ENCODE results near the gene SPINK4.

Gene SPINK4

DNA sequence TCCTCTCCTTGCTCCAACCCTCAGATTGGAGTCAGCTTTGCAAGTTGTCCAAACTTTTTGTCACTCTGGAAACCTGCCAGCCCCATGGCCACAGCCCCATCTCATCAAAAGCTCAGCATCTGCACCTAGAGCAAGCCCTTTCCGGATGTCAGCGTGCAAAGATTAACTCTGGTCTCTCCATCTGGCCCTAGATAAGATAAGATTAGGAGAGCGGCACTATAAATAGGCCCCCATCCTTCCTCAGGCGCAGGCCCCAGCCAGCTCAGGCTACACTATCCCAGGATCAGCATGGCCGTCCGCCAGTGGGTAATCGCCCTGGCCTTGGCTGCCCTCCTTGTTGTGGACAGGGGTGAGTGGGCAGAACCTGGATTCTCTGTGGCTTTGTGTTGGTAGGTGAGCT, at the start of gene SPINK4:
SPINK4 (plus strand) TSS at position 247 of the 400 bp plus-strand sequence; CDS start at position 289, 42 bp downstream.
- DNase-seq, result no peak

DNA sequence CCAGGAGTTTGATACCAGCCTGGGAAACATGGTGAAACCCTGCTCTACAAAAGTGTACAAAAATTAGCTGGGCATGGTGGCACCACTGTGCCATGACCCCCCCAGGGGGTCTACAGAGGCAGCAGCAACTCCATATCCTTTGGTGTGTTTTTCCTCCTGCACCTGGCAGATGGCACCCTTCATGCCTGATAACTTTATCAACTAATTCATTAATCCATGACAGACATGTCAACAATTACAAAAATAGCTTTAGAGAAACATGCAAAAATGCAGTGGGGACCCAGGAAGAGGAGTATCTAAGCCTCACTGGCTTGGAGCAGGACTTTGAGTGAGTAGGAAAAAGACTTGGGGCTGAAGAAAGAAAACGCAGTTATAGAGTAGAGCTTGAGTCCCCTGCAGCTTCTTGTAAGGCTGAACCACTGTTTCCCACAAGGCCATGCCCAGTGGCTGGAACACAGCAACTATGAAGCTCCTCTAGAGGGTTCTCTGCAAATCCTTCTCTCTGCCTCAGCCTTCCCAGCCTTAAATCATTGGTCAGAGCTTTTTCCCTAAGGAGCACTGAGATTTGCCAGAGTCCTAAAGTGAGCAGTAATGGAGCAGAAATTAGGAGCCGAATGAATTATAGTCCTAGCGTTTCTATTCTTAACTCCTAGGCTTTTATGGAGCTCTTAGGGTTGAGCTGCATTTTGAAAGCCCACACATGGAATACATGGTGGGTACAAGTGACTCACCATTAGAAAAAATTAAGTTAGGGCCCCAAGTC, 47.3 kb upstream of the SPINK4 start:
- DNase-seq, result no peak

DNA sequence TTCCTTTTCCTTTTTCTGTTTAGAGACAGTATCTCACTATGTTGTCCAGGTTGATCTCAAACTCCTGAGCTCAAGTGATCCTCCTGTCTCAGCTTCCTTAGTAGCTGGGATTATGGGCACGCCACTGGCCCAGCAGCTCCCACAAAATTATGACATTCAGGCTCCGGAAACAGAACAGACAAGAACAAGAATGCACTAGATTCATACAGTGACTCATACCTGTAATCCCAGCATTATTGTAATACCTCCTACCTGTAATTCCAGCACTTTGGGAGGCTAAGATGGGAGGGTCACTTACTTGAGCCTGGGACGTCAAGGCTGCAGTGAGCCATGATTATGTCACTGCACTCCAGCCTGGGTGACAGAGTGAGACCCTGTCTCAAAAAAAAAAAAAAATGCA, 46.1 kb upstream of the SPINK4 start:
- no peak for DNase-seq

DNA sequence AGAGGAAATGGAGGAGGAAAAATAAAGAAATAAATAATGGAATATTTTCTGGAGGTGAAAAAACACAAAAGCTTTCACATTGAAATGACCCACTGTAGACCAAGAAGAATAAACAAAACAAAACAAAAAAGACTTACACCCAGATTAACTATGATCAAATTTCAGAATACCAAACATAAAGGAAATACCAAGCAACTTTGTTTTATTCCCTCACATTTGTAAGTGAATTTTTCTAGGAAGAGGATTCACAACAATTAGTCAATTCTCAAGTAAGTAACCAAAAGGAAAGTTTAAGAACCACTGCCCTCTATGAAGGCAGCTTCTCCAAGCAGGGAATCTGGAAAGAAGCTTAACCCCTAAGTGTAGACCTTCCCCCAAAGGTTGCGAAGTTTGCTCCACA, 43.2 kb upstream of the SPINK4 start:
- DNase-seq, result no peak

GRCh38 chr9:33197279-33198152, 42.5 kb upstream of the SPINK4 start:
- DNase-seq, result no peak

DNA sequence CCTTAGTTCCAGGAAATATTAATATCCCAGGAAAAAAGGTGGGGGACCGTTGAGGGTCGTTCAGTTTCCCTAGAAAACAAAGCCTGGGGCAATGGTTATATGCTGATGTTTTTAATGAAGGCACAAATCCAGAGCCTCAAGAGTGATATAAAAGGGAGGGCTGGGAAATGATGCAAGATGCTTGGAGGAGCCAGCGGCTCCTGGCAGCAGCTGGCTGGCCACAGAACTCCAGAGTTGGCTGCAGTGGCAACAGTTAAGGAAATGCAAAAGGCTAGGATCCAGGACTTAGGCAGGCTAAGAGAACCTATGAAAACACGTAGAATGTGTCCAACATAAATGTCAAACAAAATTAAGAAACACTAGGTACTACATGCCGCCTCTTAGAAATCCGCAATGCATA, 41.8 kb upstream of the SPINK4 start:
- no peak for DNase-seq

- no peak for DNase-seq
These were observed 37.9 kb upstream of the SPINK4 start for GRCh38 chr9:33202018-33202417.

DNA sequence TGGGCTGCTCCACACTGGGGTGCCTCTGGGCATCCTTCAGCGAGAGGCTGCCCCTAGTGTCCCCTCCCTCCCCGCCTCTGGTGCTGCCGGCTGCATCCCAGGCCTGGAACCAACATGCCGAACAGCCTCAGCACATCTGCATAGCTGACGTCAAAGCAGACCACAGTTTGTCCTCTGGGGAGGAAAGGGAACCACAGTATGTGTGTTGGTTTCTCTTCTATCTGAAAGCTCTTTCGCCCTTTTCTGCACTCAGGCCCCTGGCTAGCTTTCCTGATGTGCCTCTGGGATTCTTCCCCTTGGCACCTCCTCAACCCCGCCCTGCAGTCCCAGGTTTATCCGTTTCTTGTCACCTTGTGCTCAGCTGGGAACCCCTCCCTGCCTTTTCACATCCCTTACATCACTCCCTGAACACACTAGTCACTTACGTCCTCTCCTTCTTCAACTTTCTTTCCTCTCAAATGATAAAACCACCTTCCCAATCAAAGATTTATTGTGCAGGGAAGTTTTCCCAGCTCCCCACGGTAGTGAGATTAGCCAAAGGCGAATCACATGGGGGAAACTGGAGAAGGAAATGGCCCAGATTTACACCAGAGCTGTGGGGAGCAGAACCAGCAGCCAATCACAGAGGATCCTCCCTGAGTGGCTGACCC, 37.3 kb upstream of the SPINK4 start:
- no peak for DNase-seq

- DNase-seq, result no peak
These were observed 30.6 kb upstream of the SPINK4 start for GRCh38 chr9:33209394-33209793.

DNA sequence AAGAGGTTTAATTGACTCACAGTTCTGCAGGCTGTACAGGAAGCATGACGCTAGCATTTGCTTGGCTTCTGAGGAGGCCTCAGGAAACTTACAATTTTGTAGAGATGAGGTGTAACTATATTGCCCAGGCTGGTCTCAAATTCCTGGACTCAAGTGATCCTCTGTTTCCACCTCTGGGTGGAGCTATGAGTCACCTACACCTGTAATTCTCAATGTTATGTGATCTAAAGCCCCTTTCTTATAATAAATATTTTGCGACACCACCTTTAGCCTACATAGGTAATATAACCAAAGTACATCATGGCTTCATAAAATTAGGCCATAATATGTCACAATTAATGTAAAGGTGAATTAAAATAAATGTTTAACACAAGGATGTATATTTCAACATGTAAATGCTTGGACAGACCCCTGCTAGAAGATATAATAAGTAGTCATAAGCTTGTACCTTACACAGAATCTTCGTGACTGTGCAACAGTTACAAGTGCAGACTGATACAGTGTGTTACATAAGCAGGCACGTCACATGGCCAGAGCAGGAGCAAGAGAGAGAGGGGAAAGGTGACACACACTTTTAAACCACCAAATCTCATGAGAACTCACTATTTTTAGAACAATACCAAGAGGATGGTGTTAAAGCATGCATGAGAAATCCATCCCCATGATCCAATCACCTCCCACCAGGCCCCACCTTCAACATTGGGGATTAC, 29.8 kb upstream of the SPINK4 start:
- no peak for DNase-seq

DNA sequence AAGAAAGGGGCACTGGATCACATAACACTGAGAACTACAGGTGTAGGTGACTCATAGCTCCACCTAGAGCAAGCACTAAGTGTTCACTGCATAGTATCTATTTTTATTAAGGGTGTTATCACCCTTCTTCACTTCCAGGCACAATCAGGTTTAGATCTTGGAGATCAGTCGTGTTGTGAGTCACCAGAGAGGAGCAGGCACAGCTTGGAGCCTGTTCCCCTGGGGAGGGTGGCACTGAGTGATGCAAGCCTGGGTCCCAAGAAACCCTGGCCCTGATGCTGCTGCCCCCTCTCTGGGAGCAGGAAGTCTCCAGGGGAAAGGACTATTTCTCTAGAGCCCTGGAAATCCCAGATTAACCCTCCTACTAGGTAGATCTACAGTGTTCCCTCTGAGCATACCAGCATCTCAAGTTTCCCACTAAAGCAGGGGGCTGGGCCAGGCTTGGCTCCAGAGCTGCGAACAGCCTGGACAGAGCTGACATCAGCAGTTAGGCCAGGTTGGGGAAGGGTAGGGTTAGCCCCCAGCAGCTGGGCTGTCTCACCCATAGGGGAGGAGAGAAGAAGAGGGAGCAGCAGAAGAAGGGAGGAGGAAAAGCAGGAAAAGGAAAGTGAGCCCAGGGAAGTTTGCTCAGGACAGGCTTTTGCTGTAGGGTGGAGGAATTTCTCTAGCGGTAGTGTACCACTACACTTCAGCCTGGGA, 28.1 kb upstream of the SPINK4 start:
- no peak for DNase-seq

DNA sequence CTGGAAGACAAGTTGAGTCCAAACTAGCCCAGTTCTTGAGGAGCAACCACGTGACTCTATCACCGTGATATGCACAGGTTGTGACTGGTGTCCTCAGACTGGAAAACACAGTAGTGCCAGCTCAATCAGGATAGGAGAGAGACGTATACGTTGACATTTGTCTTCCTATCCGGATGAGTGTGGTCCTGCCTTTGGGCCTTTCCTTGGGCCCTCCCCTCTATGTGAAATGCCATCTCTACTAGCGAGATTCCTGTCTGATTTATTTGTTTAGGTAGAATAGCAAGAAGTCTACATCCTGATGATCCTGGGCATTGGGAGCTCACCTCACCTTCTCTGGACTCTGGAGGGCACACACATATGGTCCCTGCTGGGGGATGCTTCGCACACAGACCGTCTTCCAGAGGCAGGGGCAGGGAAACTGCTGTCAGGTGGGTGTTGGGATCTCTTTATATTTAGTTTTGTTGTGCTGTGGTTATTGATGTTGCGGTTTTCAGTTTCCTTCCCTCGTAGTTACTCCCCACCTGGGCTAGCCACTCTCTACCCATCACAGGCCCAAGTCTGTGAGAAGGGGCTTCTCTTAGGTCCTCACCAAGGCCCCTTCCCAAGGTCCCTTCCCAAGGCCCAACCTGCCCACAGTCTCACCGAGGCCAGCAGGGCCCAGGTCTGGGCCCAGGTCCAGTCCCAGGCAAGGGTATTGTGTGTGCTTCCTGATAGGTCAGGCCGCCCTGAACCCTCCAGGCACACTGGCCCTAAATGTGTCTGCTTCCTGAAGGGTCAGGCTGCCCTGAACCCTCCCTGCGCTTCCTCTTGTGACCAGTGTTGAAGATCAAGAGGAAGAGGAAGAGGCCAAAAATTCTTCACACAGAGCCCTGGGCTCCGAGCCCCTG, 19.0 kb upstream of the SPINK4 start:
- no peak for DNase-seq

DNA sequence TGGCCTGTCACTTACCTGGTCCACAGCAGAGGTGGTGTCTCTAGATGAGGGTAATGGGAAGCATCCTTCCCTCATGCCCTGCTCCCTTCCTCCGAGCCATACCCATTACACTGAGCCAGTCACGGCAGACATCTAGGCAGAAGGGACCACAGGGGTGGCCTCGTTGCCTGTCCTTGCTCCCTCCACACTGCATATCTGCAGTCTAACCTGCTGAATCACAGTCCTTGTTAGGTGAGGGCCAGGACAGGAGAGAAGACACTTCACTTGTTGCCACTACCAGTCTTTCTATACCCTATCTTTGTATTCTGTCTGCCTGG, 18.4 kb upstream of the SPINK4 start:
- DNase-seq, result no peak

DNA sequence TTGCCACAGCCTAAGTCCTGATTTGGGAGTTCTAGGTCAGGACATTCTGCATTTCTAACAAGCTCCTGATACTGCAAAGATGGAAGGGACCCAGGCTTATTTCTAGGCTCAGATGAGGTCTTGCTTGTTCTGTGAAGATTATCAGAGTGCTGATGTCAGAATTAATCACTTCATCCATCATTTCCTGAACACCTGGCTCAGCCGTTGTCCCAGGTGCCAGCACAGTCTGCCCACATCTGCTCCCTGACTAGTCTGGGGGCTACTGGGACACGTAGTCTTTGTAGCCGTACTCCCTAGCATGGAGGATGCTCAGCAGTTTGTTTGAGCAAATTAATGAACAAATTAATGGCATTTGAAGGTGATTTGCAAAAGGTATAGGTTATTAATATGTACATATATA, 17.9 kb upstream of the SPINK4 start:
- no peak for DNase-seq

GRCh38 chr9:33223696-33224095, 16.3 kb upstream of the SPINK4 start:
- DNase-seq, result no peak

- DNase-seq, result peak; percentile 37 to 56 (median 48)
These were observed 14.4 kb upstream of the SPINK4 start for GRCh38 chr9:33225319-33226147.

GRCh38 chr9:33227008-33227398, 13.0 kb upstream of the SPINK4 start:
- DNase-seq, result no peak

DNA sequence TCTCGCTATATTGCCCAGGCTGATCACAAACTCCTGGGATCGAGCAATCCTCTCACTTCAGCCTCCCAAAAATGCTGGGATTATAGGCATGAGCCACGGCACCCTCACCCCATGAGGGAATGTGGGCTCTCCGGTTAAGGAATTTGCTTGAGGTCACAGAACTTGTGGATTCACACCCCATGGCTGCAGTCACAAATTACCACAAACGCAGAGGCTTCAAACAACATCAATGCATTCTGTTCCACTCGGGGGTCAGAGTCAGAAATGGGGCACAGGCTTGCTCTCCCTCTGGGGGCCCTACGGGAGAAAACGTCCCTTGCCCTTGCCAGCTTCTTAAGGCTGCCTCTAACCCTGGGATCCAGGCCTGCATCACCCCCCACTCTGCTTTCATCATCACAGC, 12.2 kb upstream of the SPINK4 start:
- DNase-seq, result no peak

DNA sequence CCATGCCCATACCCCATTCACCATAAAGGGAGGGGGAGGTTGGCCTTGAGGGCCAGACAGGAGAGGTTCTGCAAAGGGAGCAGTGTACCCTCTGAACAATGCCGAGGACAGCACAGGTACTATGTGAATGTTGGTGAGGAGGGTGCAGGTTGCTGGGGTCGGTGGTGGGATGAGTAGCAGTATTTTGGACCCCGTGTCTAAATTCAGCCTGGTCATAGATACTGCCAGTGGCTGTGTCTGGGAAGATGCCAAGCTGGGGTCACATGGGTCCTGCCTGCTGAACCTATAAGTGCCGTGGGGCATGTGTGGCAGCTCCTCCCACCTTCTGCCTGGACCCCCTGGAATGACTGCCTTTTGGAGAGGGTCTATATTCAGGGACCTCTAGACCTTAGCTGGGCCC, 11.4 kb upstream of the SPINK4 start:
- DNase-seq, result no peak

GRCh38 chr9:33229359-33230114, 10.4 kb upstream of the SPINK4 start:
- no peak for DNase-seq
